H1 (cell line): ENCODE data around the gene CD164. TPM values are rescaled to one million over a fixed set of nuclear protein-coding genes. Genes with fewer than 3 reads are reported as not detected.

Experiments
- KDM5A ChIP-seq: fragments of 200-600 bp; IDR thresholded peaks from 2 replicates; pipeline ENCODE4 v1.7.1; 2012; ENCODE audit warnings: mild to moderate bottlenecking, low read length, inconsistent platforms, mixed read lengths
- RNF2 ChIP-seq: fragments of 200-900, 300-1000 bp; sonication (generic); IDR thresholded peaks from 2 replicates; pipeline ENCODE4 v1.7.1; 2016; ENCODE audit warnings: borderline replicate concordance, low read depth, mild to moderate bottlenecking, antibody characterized with exemption, low read length; ENCODE audit not compliant: poor library complexity, severe bottlenecking; ENCODE audit errors: missing control alignments
- polyA plus RNA-seq, 7 experiments: library from polyadenylated mRNA; depleted of rRNA in 3 of 7; stranded (reverse) in 5 of 7; unstranded in 2 of 7; fragments of >200 nt in 5 of 7; fragments of 200-250 nt in 2 of 7; gene quantifications; 1 replicate in 5 of 7; 2 replicates in 1 of 7; 4 replicates in 1 of 7; pipeline versions ENCODE4 v1.2.1 to v1.2.3, GENCODE V29; 2011 to 2013; ENCODE audit warnings: missing spikeins in 2 of 7, mixed read lengths in 2 of 7
- total RNA-seq: library from RNA; stranded (reverse); fragmentation: NEBNext Ultra II Directional; extraction: Animal tissue kit (Norgen Biotek cat#: 25700); gene quantifications from 2 replicates; pipeline ENCODE4 v1.2.1, GENCODE V29; 2021

Gene CD164
- total and polyA plus RNA-seq, 2 of the 8 experiments (the other 6 are each of a cell fraction or from before 2014, with no cell fraction given): 69.3 to 94.3 TPM

DNA sequence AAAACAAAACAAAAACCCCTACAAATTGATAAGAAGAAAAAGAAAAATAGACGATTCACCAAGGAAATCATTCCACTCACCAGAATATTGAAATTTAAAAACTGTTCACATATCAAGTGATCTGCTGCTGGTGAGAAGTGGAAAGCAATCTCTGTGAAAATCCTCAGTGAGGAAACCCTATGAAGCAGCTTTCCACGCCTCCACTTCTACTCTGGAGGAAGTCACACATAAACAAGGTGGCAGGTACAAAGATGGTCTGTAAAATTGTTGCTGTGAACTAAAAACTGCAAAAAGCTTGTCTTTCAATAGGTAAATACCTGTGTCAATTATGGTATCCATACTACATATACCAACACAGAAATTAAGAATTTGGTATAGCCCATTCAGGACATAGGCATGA, 18.5 kb downstream of the CD164 start (continued):
- TF ChIP-seq RNF2 (no peak), KDM5A (no peak)
- TF ChIP-seq, all 59 proteins: peak for 0
